ENCODE data around the gene PROC. TPM values are rescaled to one million over a fixed set of nuclear protein-coding genes. Genes with fewer than 3 reads are reported as not detected.

Gene PROC
- total RNA-seq, 2 experiments from 2014 or later = not detected

DNA sequence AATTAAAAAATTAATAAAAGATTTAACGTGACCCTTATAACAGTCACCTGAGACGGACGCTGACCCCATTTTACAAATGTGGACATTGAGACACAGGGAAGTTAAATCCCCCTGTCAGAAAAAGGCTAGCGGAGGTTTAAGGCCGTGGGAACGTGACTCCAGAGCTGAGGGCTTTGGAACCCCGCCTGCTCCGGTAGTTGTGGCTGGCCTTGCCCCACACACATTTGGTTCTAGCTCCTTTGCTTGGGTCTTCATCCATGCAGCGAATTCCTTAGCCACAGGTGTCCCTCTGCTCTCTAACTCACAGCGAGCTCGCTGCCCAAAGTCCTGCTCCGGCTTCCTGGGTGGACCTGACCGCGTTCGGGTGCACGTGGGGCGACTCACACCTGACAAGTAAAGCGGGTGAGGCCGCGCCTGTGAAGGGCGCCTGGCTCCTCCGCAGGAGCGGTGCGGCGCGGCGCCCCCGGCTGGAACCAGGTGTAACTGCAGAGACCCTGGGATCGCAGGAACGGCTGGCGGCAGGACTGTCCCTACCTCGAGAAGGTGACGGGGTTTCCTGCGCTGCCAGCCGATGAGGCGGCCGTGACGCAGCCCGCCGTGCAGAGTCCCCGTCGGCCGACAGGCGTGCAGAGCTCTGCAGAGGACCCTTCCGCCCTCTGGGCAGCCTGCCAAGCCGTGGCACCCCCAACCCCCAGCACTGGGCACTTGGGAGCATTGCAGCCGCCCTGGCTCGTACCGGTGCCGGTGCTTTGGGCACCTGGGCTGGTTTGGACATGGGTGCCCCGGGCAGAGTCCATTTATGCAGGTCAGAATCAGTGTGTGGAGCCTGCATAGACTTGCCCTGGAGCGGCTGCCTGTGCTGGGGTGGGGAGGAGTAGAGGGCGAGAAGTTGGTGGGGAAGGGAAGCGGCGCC is 2.4 kb upstream of the PROC start:
- ChIA-PET CTCF (interaction anchor here (0.5 to 2.7 kb wide), 34 partner anchors 9 to 269 kb away, joined by 3 to 19 read pairs (median 3); no protein-coding TSS in a partner anchor), POLR2A (interaction anchor here (0.5 kb wide), 1 partner anchor 529 kb away, joined by 4 read pairs; no protein-coding TSS in a partner anchor)
- Mint-ChIP-seq H3K4me1 (peaks cover 31% of the 10 kb centered on the region), H3K27ac (peak overlapping the region; percentile 56), H3K4me3 (peak overlapping the region; percentile 62), H3K9me3 (ENCODE audit: low read depth) (no peaks in the 10 kb centered on the region), H3K36me3 (ENCODE audit: low read depth) (no peaks in the 10 kb centered on the region), H3K27me3 (peaks cover 19% of the 10 kb centered on the region)
- intact Hi-C loops (cut with DNase I, micrococcal nuclease) = loop anchor here (1.0 to 10.0 kb wide), 5 partner anchors 28 to 751 kb away; partner anchors contain the start of gene ERCC3 (in 1 of the 2)
- DNase-seq (peak; percentile 93), ATAC-seq (peak; percentile 95)

DNA sequence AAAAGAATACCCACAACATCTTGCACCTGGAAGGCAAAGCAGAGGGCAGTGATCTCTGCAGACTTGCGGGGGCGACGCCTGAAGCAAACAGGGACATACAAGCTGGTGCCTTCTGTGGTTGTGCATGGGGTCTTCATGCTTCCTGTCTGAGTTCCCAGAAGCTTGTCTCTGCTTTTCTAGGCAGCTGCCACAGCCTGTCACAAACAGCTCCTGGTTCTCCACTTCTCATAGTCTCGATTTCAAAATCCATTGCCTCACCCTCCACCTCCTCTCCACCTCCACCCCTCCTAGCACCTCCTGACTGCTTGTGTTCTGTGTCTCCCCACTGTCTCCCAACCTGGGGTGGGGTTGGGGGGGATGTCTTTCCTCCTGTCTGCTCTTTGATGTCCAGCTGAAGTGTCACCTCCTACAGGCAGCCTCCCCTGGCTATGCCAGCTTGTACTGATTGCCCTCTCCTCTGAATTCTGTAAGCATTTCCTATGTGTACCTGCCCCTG is 1.7 kb upstream of the PROC start:
- peaks cover 23% of the 10 kb centered on the region for H3K27me3 Mint-ChIP-seq
- no peaks in the 10 kb centered on the region for H3K36me3 Mint-ChIP-seq (ENCODE audit: low read depth)
- H3K27ac Mint-ChIP-seq = no peak overlapping the region
- ATAC-seq = peak; percentile 10
- ChIA-PET CTCF (interaction anchor here (0.5 to 2.7 kb wide), 18 partner anchors 10 to 220 kb away, joined by 3 to 19 read pairs (median 4); no protein-coding TSS in a partner anchor), POLR2A (interaction anchor here (0.5 kb wide), 1 partner anchor 529 kb away, joined by 4 read pairs; no protein-coding TSS in a partner anchor)
- intact Hi-C loops (cut with DNase I, micrococcal nuclease) = loop anchor here (1.0 to 10.0 kb wide), 5 partner anchors 28 to 752 kb away; partner anchors contain the start of gene ERCC3 (in 1 of the 2)
- H3K4me3 Mint-ChIP-seq = peak overlapping the region; percentile 62
- peaks cover 24% of the 10 kb centered on the region for H3K4me1 Mint-ChIP-seq
- H3K9me3 Mint-ChIP-seq (ENCODE audit: low read depth) = no peaks in the 10 kb centered on the region
- DNase-seq = peak; percentile 28

DNA sequence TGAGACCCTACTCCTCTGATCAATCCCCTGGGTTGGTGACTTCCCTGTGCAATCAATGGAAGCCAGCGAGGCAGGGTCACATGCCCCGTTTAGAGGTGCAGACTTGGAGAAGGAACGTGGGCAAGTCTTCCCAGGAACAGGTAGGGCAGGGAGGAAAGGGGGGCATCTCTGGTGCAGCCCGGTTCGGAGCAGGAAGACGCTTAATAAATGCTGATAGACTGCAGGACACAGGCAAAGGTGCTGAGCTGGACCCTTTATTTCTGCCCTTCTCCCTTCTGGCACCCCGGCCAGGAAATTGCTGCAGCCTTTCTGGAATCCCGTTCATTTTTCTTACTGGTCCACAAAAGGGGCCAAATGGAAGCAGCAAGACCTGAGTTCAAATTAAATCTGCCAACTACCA is 821 bp upstream of the PROC start:
- Mint-ChIP-seq H3K9me3 (ENCODE audit: low read depth) (no peaks in the 10 kb centered on the region), H3K36me3 (ENCODE audit: low read depth) (no peaks in the 10 kb centered on the region), H3K27ac (no peak overlapping the region), H3K27me3 (peaks cover 29% of the 10 kb centered on the region), H3K4me1 (peaks cover 18% of the 10 kb centered on the region), H3K4me3 (no peak overlapping the region)
- ChIA-PET POLR2A (no interaction called here), CTCF (interaction anchor here (0.7 to 2.7 kb wide), 2 partner anchors 29 to 62 kb away, joined by 4 to 19 read pairs; no protein-coding TSS in a partner anchor)
- DNase-seq (no peak), ATAC-seq (no peak)
- intact Hi-C loops (cut with DNase I, micrococcal nuclease) = loop anchor here (5.0 to 10.0 kb wide), 2 partner anchors 220 to 753 kb away; no protein-coding TSS in a partner anchor

DNA sequence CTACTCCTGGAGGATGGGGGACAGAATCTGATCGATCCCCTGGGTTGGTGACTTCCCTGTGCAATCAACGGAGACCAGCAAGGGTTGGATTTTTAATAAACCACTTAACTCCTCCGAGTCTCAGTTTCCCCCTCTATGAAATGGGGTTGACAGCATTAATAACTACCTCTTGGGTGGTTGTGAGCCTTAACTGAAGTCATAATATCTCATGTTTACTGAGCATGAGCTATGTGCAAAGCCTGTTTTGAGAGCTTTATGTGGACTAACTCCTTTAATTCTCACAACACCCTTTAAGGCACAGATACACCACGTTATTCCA is 844 bp downstream of the PROC start:
- Mint-ChIP-seq H3K36me3 (ENCODE audit: low read depth) (no peaks in the 10 kb centered on the region), H3K4me3 (no peak overlapping the region), H3K4me1 (peaks cover 20% of the 10 kb centered on the region), H3K27me3 (peaks cover 36% of the 10 kb centered on the region), H3K9me3 (ENCODE audit: low read depth) (no peaks in the 10 kb centered on the region), H3K27ac (no peak overlapping the region)
- CTCF ChIA-PET = no interaction called here
- intact Hi-C loops (cut with DNase I, micrococcal nuclease) = loop anchor here (5.0 to 10.0 kb wide), 2 partner anchors 222 to 754 kb away; no protein-coding TSS in a partner anchor
- ATAC-seq (no peak), DNase-seq (no peak)
- POLR2A ChIA-PET = no interaction called here

DNA sequence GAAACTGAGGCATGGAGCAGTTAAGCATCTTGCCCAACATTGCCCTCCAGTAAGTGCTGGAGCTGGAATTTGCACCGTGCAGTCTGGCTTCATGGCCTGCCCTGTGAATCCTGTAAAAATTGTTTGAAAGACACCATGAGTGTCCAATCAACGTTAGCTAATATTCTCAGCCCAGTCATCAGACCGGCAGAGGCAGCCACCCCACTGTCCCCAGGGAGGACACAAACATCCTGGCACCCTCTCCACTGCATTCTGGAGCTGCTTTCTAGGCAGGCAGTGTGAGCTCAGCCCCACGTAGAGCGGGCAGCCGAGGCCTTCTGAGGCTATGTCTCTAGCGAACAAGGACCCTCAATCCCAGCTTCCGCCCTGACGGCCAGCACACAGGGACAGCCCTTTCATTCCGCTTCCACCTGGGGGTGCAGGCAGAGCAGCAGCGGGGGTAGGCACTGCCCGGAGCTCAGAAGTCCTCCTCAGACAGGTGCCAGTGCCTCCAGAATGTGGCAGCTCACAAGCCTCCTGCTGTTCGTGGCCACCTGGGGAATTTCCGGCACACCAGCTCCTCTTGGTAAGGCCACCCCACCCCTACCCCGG is 1.3 kb downstream of the PROC start:
- no peak for DNase-seq
- Mint-ChIP-seq H3K36me3 (ENCODE audit: low read depth) (no peaks in the 10 kb centered on the region), H3K27me3 (peaks cover 38% of the 10 kb centered on the region), H3K27ac (no peak overlapping the region), H3K4me3 (no peak overlapping the region), H3K9me3 (ENCODE audit: low read depth) (no peaks in the 10 kb centered on the region), H3K4me1 (peaks cover 20% of the 10 kb centered on the region)
- intact Hi-C loops (cut with DNase I, micrococcal nuclease) = loop anchor here (5.0 to 10.0 kb wide), 2 partner anchors 222 to 755 kb away; no protein-coding TSS in a partner anchor
- ATAC-seq = no peak
- POLR2A ChIA-PET = no interaction called here
- CTCF ChIA-PET = interaction anchor here (0.7 kb wide), 1 partner anchor 114 kb away, joined by 4 read pairs; no protein-coding TSS in a partner anchor

DNA sequence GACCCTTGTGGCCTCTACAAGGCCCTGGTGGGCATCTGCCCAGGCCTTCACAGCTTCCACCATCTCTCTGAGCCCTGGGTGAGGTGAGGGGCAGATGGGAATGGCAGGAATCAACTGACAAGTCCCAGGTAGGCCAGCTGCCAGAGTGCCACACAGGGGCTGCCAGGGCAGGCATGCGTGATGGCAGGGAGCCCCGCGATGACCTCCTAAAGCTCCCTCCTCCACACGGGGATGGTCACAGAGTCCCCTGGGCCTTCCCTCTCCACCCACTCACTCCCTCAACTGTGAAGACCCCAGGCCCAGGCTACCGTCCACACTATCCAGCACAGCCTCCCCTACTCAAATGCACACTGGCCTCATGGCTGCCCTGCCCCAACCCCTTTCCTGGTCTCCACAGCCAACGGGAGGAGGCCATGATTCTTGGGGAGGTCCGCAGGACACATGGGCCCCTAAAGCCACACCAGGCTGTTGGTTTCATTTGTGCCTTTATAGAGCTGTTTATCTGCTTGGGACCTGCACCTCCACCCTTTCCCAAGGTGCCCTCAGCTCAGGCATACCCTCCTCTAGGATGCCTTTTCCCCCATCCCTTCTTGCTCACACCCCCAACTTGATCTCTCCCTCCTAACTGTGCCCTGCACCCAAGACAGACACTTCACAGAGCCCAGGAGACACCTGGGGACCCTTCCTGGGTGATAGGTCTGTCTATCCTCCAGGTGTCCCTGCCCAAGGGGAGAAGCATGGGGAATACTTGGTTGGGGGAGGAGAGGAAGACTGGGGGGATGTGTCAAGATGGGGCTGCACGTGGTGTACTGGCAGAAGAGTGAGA is 2.0 kb downstream of the PROC start:
- DNase-seq (no peak), ATAC-seq (no peak)
- peaks cover 20% of the 10 kb centered on the region for H3K4me1 Mint-ChIP-seq
- no peaks in the 10 kb centered on the region for H3K36me3 Mint-ChIP-seq (ENCODE audit: low read depth)
- no peak overlapping the region for H3K4me3 Mint-ChIP-seq
- ChIA-PET POLR2A (no interaction called here), CTCF (interaction anchor here (0.7 kb wide), 2 partner anchors 58 to 113 kb away, joined by 4 read pairs; no protein-coding TSS in a partner anchor)
- no peak overlapping the region for H3K27ac Mint-ChIP-seq
- peaks cover 42% of the 10 kb centered on the region for H3K27me3 Mint-ChIP-seq
- no peaks in the 10 kb centered on the region for H3K9me3 Mint-ChIP-seq (ENCODE audit: low read depth)
- intact Hi-C loops (cut with DNase I, micrococcal nuclease) = no loop called here

DNA sequence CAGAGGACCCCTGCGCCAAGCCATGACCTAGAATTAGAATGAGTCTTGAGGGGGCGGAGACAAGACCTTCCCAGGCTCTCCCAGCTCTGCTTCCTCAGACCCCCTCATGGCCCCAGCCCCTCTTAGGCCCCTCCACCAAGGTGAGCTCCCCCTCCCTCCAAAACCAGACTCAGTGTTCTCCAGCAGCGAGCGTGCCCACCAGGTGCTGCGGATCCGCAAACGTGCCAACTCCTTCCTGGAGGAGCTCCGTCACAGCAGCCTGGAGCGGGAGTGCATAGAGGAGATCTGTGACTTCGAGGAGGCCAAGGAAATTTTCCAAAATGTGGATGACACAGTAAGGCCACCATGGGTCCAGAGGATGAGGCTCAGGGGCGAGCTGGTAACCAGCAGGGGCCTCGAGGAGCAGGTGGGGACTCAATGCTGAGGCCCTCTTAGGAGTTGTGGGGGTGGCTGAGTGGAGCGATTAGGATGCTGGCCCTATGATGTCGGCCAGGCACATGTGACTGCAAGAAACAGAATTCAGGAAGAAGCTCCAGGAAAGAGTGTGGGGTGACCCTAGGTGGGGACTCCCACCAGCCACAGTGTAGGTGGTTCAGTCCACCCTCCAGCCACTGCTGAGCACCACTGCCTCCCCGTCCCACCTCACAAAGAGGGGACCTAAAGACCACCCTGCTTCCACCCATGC is 3.0 kb downstream of the PROC start:
- Mint-ChIP-seq H3K4me1 (peaks cover 15% of the 10 kb centered on the region), H3K36me3 (ENCODE audit: low read depth) (no peaks in the 10 kb centered on the region), H3K27me3 (peaks cover 49% of the 10 kb centered on the region), H3K27ac (no peak overlapping the region), H3K9me3 (ENCODE audit: low read depth) (no peaks in the 10 kb centered on the region), H3K4me3 (no peak overlapping the region)
- ATAC-seq (no peak), DNase-seq (no peak)
- intact Hi-C loops (cut with DNase I, micrococcal nuclease) = no loop called here
- ChIA-PET POLR2A (no interaction called here), CTCF (interaction anchor here (0.7 kb wide), 1 partner anchor 57 kb away, joined by 4 read pairs; no protein-coding TSS in a partner anchor)

DNA sequence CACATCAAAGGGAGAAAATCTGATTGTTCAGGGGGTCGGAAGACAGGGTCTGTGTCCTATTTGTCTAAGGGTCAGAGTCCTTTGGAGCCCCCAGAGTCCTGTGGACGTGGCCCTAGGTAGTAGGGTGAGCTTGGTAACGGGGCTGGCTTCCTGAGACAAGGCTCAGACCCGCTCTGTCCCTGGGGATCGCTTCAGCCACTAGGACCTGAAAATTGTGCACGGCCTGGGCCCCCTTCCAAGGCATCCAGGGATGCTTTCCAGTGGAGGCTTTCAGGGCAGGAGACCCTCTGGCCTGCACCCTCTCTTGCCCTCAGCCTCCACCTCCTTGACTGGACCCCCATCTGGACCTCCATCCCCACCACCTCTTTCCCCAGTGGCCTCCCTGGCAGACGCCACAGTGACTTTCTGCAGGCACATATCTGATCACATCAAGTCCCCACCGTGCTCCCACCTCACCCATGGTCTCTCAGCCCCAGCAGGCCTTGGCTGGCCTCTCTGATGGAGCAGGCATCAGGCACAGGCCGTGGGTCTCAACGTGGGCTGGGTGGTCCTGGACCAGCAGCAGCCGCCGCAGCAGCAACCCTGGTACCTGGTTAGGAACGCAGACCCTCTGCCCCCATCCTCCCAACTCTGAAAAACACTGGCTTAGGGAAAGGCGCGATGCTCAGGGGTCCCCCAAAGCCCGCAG is 3.8 kb downstream of the PROC start:
- Mint-ChIP-seq H3K27me3 (peaks cover 47% of the 10 kb centered on the region), H3K9me3 (ENCODE audit: low read depth) (no peaks in the 10 kb centered on the region), H3K4me1 (peaks cover 8% of the 10 kb centered on the region), H3K27ac (no peak overlapping the region), H3K4me3 (no peak overlapping the region), H3K36me3 (ENCODE audit: low read depth) (no peaks in the 10 kb centered on the region)
- ChIA-PET POLR2A (no interaction called here), CTCF (no interaction called here)
- ATAC-seq = no peak
- DNase-seq = no peak
- intact Hi-C loops (cut with DNase I, micrococcal nuclease) = no loop called here

DNA sequence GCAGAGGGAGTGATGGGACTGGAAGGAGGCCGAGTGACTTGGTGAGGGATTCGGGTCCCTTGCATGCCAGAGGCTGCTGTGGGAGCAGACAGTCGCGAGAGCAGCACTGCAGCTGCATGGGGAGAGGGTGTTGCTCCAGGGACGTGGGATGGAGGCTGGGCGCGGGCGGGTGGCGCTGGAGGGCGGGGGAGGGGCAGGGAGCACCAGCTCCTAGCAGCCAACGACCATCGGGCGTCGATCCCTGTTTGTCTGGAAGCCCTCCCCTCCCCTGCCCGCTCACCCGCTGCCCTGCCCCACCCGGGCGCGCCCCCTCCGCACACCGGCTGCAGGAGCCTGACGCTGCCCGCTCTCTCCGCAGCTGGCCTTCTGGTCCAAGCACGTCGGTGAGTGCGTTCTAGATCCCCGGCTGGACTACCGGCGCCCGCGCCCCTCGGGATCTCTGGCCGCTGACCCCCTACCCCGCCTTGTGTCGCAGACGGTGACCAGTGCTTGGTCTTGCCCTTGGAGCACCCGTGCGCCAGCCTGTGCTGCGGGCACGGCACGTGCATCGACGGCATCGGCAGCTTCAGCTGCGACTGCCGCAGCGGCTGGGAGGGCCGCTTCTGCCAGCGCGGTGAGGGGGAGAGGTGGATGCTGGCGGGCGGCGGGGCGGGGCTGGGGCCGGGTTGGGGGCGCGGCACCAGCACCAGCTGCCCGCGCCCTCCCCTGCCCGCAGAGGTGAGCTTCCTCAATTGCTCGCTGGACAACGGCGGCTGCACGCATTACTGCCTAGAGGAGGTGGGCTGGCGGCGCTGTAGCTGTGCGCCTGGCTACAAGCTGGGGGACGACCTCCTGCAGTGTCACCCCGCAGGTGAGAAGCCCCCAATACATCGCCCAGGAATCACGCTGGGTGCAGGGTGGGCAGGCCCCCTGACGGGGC is 4.6 kb downstream of the PROC start:
- peak; percentile 58 for ATAC-seq
- H3K36me3 Mint-ChIP-seq (ENCODE audit: low read depth) = no peaks in the 10 kb centered on the region
- H3K4me3 Mint-ChIP-seq = peak overlapping the region; percentile 38
- intact Hi-C loops (cut with DNase I, micrococcal nuclease) = no loop called here
- H3K4me1 Mint-ChIP-seq = peaks cover 5% of the 10 kb centered on the region
- H3K9me3 Mint-ChIP-seq (ENCODE audit: low read depth) = no peaks in the 10 kb centered on the region
- H3K27ac Mint-ChIP-seq = no peak overlapping the region
- ChIA-PET CTCF (no interaction called here), POLR2A (no interaction called here)
- peaks cover 45% of the 10 kb centered on the region for H3K27me3 Mint-ChIP-seq
- DNase-seq = peak; percentile 38

All from activated CD4-positive, alpha-beta T cell treated with anti-CD3 and anti-CD28 coated beads for 36 hours (primary cell).